Bronchial epithelial cell (primary cell): Measurements from ENCODE around the gene LENG8. TPM values are rescaled to one million over a fixed set of nuclear protein-coding genes. Genes with fewer than 3 reads are reported as not detected.
"Not testable (repeated sequence)": the region's sequence is repeated elsewhere in the genome, so short reads cannot be mapped to it uniquely, and the experiment has no call there.

ENCODE experiments used
- DNase-seq: peaks from one replicate; pipeline ENCODE4 v3.0.0-alpha.2; 2010; ENCODE audit warnings: low read depth
- FAIRE-seq: peaks from 2 replicates; lab custom pipeline; 2011; peaks lifted over from hg19 to GRCh38; lab: Jason Lieb, UNC
- H3K27me3 ChIP-seq: 2 replicates; pipeline ENCODE4 v1.5.1; 2011; ENCODE audit warnings: low read length; ENCODE audit not compliant: control insufficient read depth, insufficient read depth
- H3K36me3 ChIP-seq: 2 replicates; pipeline ENCODE4 v1.5.1; 2011; ENCODE audit warnings: low read length; ENCODE audit not compliant: control insufficient read depth, insufficient read depth
- H3K4me3 ChIP-seq: 2 replicates; pipeline ENCODE4 v1.5.1; 2011; ENCODE audit warnings: mild to moderate bottlenecking, low read depth, low read length, control low read depth
- total RNA-seq: library from RNA; depleted of rRNA; stranded (reverse); fragments of >200 nt; gene quantifications from 2 replicates; pipeline ENCODE4 v1.2.1, GENCODE V29; 2014
- TF ChIP-seq, protein P1 (sequence below): IDR thresholded peaks from 2 replicates; pipeline ENCODE4 v1.5.1; 2011; ENCODE audit warnings: mild to moderate bottlenecking, moderate library complexity, low read length, control low read depth, inconsistent platforms; ENCODE audit not compliant: insufficient read depth, severe bottlenecking

LENG8 gene
- total RNA-seq, 1 donor from 2014 or later, result 26.3 TPM

DNA sequence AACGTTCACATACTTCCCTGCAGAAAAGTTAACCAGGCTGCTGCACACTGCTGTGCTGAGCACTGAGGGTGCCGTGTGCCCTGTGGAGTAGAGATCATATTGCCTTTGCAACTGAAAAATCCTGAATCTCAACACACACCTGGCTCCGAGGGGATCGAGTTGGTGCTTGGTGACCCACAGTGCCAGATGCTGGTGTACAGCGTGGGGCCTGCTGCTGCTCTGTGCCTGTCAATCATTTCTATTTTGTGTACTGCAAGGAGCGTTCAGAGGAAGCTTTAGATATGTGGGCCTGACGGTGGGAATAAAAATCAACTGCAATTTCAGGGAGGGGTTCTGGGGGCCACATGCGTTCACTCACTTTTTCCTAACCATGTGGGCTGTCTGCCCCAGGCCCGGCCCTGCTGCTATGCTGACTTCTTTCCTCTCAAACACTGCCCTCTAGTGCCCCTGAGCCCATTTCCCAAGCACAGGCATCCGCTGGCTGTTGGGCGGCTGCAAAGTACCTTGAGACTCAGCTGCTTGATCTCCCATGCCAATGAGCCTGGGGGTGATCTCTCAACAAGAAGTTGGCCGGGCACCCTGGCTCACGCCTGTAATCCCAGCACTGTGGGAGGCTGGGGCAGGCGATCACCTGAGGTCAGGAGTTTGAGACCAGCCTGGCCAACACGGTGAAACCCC lies 9.7 kb upstream of the LENG8 start:
- TF ChIP-seq, protein P1, sequence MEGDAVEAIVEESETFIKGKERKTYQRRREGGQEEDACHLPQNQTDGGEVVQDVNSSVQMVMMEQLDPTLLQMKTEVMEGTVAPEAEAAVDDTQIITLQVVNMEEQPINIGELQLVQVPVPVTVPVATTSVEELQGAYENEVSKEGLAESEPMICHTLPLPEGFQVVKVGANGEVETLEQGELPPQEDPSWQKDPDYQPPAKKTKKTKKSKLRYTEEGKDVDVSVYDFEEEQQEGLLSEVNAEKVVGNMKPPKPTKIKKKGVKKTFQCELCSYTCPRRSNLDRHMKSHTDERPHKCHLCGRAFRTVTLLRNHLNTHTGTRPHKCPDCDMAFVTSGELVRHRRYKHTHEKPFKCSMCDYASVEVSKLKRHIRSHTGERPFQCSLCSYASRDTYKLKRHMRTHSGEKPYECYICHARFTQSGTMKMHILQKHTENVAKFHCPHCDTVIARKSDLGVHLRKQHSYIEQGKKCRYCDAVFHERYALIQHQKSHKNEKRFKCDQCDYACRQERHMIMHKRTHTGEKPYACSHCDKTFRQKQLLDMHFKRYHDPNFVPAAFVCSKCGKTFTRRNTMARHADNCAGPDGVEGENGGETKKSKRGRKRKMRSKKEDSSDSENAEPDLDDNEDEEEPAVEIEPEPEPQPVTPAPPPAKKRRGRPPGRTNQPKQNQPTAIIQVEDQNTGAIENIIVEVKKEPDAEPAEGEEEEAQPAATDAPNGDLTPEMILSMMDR, result peak; percentile 62
- DNase-seq (peak; percentile 36), FAIRE-seq (peak; percentile 50)
- H3K36me3 ChIP-seq, result peaks cover 2% of the 10 kb centered on the region
- H3K27me3 ChIP-seq, result no peaks in the 10 kb centered on the region
- H3K4me3 ChIP-seq, result no peak overlapping the region

DNA sequence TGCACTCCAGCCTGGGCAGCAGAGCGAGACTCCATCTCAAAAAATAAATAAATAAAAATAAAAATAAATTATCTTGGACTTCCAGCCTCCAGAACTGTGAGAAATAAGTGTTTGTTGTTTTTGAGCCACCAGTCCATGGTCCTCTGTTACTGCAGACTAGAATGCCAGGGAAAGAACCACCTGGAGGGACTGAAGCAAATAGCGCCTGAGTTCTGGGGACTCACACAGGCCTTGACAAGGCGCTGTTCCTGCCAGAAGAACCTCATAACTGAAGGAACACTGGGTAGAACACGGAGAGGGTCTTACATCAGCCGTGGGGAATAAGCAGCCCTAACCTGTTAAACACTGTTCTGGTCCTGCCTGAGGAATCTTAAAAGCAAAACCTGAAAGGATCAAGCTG lies 8.4 kb upstream of the LENG8 start:
- Histone ChIP-seq H3K27me3 (no peaks in the 10 kb centered on the region), H3K4me3 (no peak overlapping the region), H3K36me3 (peaks cover 3% of the 10 kb centered on the region)
- TF ChIP-seq, protein P1, result no peak
- no peak for DNase-seq
- FAIRE-seq, result no peak

GRCh38 chr19:54444737-54445136 lies 4.3 kb upstream of the LENG8 start:
- TF ChIP-seq, protein P1, result no peak

DNA sequence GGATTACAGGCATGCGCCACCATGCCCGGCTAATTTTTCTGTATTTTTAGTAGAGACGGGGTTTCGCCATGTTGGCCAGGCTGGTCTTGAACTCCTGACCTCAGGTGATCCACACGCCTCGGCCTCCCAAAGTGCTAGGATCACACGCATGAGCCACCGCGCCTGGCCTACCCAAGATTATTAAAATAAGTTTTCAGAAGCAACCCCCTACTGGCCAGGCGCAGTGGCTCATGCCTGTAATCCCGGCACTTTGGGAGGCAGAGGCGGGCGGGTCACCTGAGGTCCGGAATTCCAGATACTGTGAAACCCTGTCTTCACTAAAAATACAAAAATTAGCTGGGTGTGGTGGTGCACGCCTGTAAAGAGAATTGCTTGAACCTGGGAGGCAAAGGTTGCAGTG lies 2.6 kb upstream of the LENG8 start:
- not testable (repeated sequence) for H3K27me3 ChIP-seq, H3K36me3 ChIP-seq, FAIRE-seq, DNase-seq, H3K4me3 ChIP-seq

More at GRCh38 chr19:54444737-54445136, 4.3 kb upstream of the LENG8 start:
- DNase-seq (no peak), FAIRE-seq (no peak)
- H3K36me3 ChIP-seq, result peaks cover 1% of the 10 kb centered on the region
- H3K27me3 ChIP-seq, result no peaks in the 10 kb centered on the region
- no peak overlapping the region for H3K4me3 ChIP-seq

DNA sequence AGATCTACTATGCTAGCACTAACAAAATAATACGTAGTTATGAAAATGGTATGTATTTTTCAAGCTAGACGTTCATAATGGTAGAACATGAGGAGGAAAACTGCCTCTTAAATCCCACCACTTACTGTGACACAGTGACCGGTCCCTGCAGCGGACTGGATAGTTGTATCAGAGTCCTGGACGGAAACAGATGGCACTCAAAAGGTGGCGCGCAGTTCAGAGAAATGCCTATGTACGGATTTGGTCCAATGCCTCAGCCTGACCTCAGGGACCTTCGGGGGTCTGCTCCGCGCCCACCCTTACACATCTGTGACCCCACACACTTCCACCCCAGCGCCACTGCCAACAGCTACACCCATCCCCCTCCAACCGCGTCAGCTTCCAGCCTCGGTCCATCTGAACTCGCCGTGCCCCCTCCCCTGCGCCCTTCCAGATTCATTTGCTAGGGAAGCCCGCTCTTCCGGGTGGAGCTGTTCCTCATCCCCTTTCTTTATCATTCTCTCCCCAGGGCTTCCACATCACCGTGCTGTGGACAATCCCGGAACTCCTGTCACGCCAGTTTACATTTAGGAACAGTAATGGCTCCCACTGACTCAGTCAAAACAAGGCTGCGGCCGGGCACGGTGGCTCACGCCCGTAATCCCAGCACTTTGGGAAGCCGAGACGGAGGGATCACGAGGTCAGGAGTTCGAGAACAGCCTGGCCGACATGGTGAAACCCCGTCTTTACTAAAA lies 792 bp upstream of the LENG8 start:
- peaks cover 14% of the 10 kb centered on the region for H3K36me3 ChIP-seq
- H3K27me3 ChIP-seq, result no peaks in the 10 kb centered on the region
- peak overlapping the region; percentile 91 for H3K4me3 ChIP-seq
- peak; percentile 56 for DNase-seq
- TF ChIP-seq, protein P1, result no peak
- no peak for FAIRE-seq

GRCh38 chr19:54449701-54450069 lies 686 bp downstream of the LENG8 start:
- Histone ChIP-seq H3K27me3 (no peaks in the 10 kb centered on the region), H3K4me3 (peak overlapping the region; percentile 91), H3K36me3 (peaks cover 22% of the 10 kb centered on the region)
- TF ChIP-seq, protein P1, result no peak
- no peak for FAIRE-seq
- DNase-seq, result peak; percentile 23
